H1 (cell line): ENCODE data around the gene TNPO2. TPM values are rescaled to one million over a fixed set of nuclear protein-coding genes. Genes with fewer than 3 reads are reported as not detected.

Source experiments
- ASH2L ChIP-seq: fragments of 200-600, 300-600 bp; sonication (generic); IDR thresholded peaks from one replicate; pipeline ENCODE4 v1.7.1; 2017; ENCODE audit warnings: low read length
- E2F6 ChIP-seq: IDR thresholded peaks from 2 replicates; pipeline ENCODE4 v1.6.1; 2012; ENCODE audit warnings: inconsistent platforms
- KDM1A ChIP-seq: fragments of 200-600, 300-600 bp; sonication (generic); IDR thresholded peaks from 2 replicates; pipeline ENCODE4 v1.7.1; 2016; ENCODE audit warnings: mild to moderate bottlenecking, low read length, borderline replicate concordance
- KDM5A ChIP-seq: fragments of 200-600 bp; IDR thresholded peaks from 2 replicates; pipeline ENCODE4 v1.7.1; 2012; ENCODE audit warnings: mild to moderate bottlenecking, low read length, inconsistent platforms, mixed read lengths
- MAX ChIP-seq: IDR thresholded peaks from 2 replicates; pipeline ENCODE4 v1.6.1; 2012; ENCODE audit warnings: inconsistent platforms
- NRF1 ChIP-seq: IDR thresholded peaks from 2 replicates; pipeline ENCODE4 v1.6.1; 2011; ENCODE audit warnings: mild to moderate bottlenecking, low read depth, low read length, improper control_type of control experiment
- PHF8 ChIP-seq: fragments of 200-600 bp; sonication (generic); conservative IDR thresholded peaks from 2 replicates; pipeline ENCODE4 v1.7.1; 2012; ENCODE audit warnings: low read depth, mild to moderate bottlenecking, inconsistent platforms, low read length, moderate library complexity
- RNF2 ChIP-seq: fragments of 200-900, 300-1000 bp; sonication (generic); IDR thresholded peaks from 2 replicates; pipeline ENCODE4 v1.7.1; 2016; ENCODE audit warnings: borderline replicate concordance, low read depth, mild to moderate bottlenecking, antibody characterized with exemption, low read length; ENCODE audit not compliant: poor library complexity, severe bottlenecking; ENCODE audit errors: missing control alignments
- RXRA ChIP-seq: IDR thresholded peaks from 2 replicates; pipeline ENCODE4 v1.6.1; 2011; ENCODE audit warnings: low read depth, mild to moderate bottlenecking, low read length, moderate library complexity; ENCODE audit not compliant: insufficient read depth
- SP1 ChIP-seq: IDR thresholded peaks from 2 replicates; pipeline ENCODE4 v1.6.1; 2011; ENCODE audit warnings: low read depth, low read length
- TAF7 ChIP-seq: optimal IDR thresholded peaks from 2 replicates; pipeline ENCODE3; 2011; ENCODE audit warnings: low read depth, mild to moderate bottlenecking, inconsistent platforms, low read length, moderate library complexity, borderline replicate concordance
- TBP ChIP-seq: IDR thresholded peaks from 2 replicates; pipeline ENCODE4 v1.6.1; 2011; ENCODE audit warnings: low read depth, low read length, improper control_type of control experiment
- TEAD4 ChIP-seq: IDR thresholded peaks from 2 replicates; pipeline ENCODE4 v1.6.1; 2012; ENCODE audit warnings: low read depth, low read length, inconsistent platforms, mixed read lengths
- polyA plus RNA-seq, 7 experiments: library from polyadenylated mRNA; depleted of rRNA in 3 of 7; stranded (reverse) in 5 of 7; unstranded in 2 of 7; fragments of >200 nt in 5 of 7; fragments of 200-250 nt in 2 of 7; gene quantifications; 1 replicate in 5 of 7; 2 replicates in 1 of 7; 4 replicates in 1 of 7; pipeline versions ENCODE4 v1.2.1 to v1.2.3, GENCODE V29; 2011 to 2013; ENCODE audit warnings: missing spikeins in 2 of 7, mixed read lengths in 2 of 7
- total RNA-seq: library from RNA; stranded (reverse); fragmentation: NEBNext Ultra II Directional; extraction: Animal tissue kit (Norgen Biotek cat#: 25700); gene quantifications from 2 replicates; pipeline ENCODE4 v1.2.1, GENCODE V29; 2021

Gene TNPO2
- total and polyA plus RNA-seq, 2 of the 8 experiments (the other 6 are each of a cell fraction or from before 2014, with no cell fraction given) = 112 to 121 TPM

GRCh38 chr19:12723641-12724426 is at the start of gene TNPO2 (continued):
- peak; percentile 94 for TF ChIP-seq MAX
- TF ChIP-seq TBP = peak; percentile 63
- peak; percentile 61 for TF ChIP-seq TAF7
- no peak for TF ChIP-seq RNF2
- 0 out of 2 replicates have a peak, but pooled peaks have one; percentile 48 for TF ChIP-seq SP1
- peak; percentile 52; the same call in 1 of the 2 replicates for TF ChIP-seq KDM5A
- TF ChIP-seq RXRA = no peak
- TF ChIP-seq ASH2L = peak; percentile 64
- TF ChIP-seq E2F6 = peak; percentile 51; the same call in 1 of the 2 replicates
- no peak for TF ChIP-seq TEAD4
- no peak for TF ChIP-seq KDM1A
- TF ChIP-seq NRF1 = peak; percentile 50
- TF ChIP-seq PHF8 = no peak; the same call in none of the 2 replicates
